Hindlimb muscle (tissue), 1 donor: ENCODE results near the gene HACD1. TPM values are rescaled to one million over a fixed set of nuclear protein-coding genes. Genes with fewer than 3 reads are reported as not detected.
A peak's percentile ranks its signal among the peaks of the same experiment; 100 is the strongest.

Source experiments
- DNase-seq: peaks from one replicate; pipeline ENCODE4 v3.0.0-alpha.2; 2013
- polyA plus RNA-seq: library from polyadenylated mRNA; unstranded; fragments of 120-200 nt; gene quantifications from one replicate; pipeline ENCODE4 v1.2.1, GENCODE V29; 2013; ENCODE audit not compliant: insufficient read length

The HACD1 gene
- polyA plus RNA-seq, 1 donor: 137 TPM

DNA sequence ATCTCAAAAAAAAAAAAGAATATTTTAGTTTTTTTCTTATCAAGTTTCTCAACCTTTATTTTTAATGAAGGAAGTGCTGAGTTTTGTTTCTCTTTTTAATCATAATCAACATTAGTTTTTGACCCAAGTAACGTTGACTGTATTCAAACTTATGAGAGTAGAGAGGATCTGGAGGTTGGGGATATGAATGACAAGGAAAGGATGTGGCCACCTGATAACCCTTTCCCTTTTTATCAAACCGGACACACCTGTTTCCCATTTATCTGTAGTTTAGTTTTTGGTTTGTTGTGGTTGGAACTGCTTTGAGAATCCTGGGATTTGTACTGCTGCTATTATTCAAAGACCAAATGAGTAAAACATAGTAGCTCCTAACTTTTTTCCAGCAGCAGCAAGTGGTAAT is 38.6 kb downstream of the HACD1 start:
- no peak for DNase-seq

DNA sequence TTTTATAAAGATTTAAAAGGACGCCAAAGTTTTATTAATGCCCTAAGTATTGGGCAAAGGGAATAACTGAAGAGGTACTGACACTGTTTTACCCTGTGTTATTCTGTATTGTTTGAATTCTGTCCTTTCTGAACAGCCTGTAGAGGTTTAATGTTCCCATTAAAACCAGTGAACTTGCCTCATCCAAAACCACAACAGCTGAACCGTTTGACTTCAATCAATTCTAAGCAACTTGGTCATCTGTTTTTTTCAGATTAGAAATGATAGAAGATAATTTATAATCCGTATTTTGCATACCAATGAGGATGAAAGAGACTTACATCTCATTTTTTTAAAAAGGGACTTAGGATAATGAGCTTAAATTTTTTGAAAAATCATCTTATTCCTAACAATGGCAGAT is 40.4 kb downstream of the HACD1 start:
- no peak for DNase-seq

DNA sequence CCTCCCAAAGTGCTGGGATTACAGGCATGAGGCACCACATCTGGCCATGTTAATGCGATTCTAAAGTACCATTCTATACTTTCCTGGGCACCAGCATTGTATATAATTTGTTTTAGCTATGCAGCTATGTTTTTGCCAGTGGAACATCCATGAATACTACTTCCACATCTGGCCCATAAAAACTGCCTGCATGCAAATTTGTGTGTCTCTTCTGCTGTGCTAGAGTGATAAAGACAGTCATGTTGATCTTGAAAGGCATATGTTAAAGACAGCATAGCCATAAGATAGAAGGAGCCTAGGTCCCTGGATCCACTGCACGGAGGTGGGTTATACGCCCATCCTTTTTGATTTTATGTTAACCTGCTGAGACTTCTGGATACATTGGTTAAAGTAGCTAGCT is 52.3 kb downstream of the HACD1 start:
- DNase-seq: no peak

DNA sequence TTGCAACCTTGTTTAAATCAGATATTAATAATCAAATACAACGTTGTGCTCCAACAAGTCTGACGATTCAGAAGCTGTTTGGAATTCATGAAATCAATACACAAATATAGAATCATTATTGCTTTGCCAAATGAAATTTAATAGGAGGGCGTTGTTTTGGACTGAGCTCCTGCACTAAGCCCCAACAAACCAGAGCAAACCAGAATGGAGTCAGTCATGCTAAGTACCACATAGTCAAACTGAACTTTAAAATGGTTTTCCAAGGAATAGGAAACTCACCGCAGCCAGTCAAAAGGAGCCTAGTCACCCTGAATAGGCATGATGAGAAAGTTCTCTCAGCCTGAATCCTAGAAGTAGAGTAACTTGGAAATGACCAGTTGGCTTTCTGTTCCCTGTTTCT is 53.7 kb downstream of the HACD1 start:
- no peak for DNase-seq

DNA sequence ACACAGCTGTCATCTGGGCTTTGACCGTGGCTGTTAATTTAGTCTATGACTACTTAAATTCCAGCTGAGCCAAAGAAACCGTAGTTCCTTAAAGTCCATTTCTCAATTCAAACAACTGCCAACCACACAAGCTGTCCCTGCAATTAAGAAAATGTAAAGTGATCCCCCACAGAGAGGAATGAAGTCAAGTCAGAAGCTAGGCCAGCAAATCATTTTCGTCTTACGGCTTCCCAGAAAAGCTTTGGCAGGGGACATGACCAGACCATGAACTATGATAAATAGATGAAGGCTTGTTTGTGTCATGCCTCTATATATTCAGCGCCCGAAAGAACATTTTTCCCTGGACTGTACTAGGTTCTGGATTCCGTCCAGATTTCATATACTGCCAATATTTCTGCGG is 54.6 kb downstream of the HACD1 start:
- peak; percentile 50 for DNase-seq

DNA sequence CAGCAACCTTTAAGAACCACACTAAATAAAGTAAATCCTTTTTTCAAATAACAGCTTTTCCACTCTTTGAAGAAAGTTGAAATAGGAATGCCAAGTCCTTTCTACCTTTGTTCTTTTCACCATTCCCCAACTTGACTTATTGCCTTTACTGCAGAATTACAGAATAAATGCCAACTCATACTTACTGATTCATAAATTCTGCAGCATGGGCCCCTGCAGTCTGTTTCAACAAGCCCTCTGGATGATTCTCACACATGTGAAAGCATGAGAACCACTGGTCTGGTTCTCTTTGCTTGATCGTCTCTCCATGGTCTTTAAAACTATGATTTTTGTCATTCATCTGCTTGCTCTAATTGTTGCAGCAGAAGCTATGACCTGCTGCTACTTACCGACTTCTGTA is 56.1 kb downstream of the HACD1 start:
- no peak for DNase-seq

DNA sequence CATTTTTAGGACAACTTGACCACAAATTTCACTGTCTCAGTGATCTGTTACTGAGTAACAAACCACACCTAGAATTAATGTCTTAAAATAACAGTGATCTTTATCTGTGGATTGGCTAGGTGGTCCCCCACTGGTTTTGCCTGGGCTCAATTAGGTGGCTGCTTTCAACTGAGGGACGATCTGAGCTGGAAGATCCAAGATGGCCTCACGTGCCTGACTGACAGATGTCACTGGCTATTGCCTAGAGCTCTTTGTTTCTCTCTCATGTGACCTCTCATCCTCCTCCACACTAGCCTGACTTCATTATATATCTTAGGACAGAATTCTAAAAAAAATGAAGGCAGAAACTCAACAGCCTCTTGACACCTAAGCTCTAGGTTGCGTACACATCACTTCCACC is 59.7 kb downstream of the HACD1 start:
- DNase-seq: no peak

DNA sequence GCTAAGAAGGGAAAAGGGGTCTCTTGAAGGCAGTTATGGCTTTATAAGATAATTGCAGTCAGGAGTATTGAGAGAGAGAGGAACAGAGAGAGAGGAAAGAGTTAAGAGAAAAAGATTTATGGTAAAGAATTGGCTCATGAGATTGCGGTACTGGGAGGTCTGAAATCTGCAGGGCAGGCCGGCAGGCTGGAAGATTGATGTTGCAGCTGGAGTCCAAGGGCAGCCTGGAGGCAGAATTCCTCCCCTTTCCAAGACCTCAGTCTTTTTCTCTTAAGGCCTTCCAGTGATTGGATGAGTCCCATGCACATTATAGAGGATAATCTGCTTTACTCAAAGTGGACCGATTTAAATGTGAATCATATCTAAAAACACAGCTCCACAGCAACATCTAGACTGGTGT is 68.4 kb downstream of the HACD1 start:
- DNase-seq: no peak

DNA sequence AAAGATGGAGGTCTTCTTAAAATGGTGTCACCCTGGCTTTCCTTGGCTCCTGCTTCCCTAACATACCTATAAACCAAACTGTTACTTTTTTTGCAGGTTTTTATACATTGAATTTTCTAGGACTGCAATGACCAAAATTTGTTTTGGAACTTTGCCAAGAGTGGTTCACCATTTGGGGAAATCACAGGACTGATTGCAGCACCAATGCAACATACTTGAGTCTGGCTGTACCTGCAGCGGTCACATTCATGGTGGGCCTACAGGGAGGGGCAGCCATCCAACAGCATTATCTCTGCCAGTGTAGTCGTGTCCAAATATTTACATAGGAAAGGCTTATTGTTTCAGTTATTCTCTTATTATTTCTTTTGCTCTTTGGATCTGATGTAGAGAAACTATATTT is 69.0 kb downstream of the HACD1 start:
- no peak for DNase-seq

DNA sequence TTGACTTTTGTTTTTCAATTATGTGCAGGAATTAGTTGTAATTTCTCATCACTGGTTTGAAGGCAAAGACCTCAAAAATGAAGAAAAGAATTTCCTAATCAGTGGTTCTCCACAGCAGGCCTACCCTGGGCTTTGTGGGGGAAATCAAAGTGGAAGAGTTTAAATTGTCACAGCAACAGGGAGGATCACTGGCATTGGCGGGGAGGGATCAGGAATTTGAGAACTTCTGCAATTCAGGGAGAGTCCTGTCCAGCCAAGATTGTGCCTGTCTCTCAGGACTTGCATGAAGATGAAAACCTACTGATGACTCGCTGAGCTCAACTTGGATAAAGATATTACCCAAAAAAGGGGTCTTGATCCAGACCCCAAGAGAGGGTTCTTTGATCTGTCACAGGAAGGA is 70.1 kb downstream of the HACD1 start:
- DNase-seq: no peak

DNA sequence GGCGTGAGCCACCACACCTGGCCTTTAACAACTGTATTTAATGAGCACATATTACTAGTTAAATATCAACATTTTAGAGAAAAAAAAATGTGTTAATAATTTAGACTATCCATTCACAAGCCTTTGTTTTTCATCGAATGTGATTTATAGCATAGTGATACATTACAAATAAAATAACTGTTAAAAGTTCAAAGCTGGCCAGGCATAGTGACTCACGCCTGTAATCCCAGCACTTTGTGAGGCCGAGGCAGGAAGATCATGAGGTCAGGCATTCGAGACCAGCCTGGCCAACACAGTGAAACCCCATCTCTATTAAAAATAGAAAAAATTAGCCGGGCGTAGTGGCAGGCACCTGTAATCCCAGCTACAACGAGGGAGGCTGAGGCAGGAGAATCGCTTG is 72.7 kb downstream of the HACD1 start:
- no peak for DNase-seq

Other genes starting within 250 kb of the HACD1 start
- gene ST8SIA6, start 162.8 kb downstream of the HACD1 start, polyA plus RNA-seq: 0.71 TPM
- gene STAM, start 26.8 kb upstream of the HACD1 start, polyA plus RNA-seq: 24.2 TPM
- gene TMEM236, start 134.8 kb upstream of the HACD1 start, polyA plus RNA-seq: 0.49 TPM
- gene MRC1, start 192.0 kb upstream of the HACD1 start, polyA plus RNA-seq: 13.7 TPM